HepG2 (cell line): ENCODE data around the gene TMC4. TPM values are rescaled to one million over a fixed set of nuclear protein-coding genes. Genes with fewer than 3 reads are reported as not detected.

Source experiments
- AFF4 ChIP-seq: sonication (generic); formaldehyde crosslinking; IDR thresholded peaks from 2 replicates; pipeline ENCODE4 v1.4.0; 2020; ENCODE audit warnings: missing genetic modification reagents
- HNF1A ChIP-seq, 2 experiments: sonication (generic) in 1 of 2; formaldehyde crosslinking in 1 of 2; IDR thresholded peaks; 2 replicates each; pipeline versions ENCODE4 v1.4.0 to v1.6.1; 2016 to 2020; ENCODE audit warnings: borderline replicate concordance in 1 of 2, low read depth in 1 of 2, mild to moderate bottlenecking in 1 of 2, missing genetic modification reagents in 1 of 2
- THRA ChIP-seq: sonication (generic); formaldehyde crosslinking; IDR thresholded peaks from 2 replicates; pipeline ENCODE4 v1.4.0; 2020; ENCODE audit warnings: missing genetic modification reagents, borderline replicate concordance
- ZBTB40 ChIP-seq, 2 experiments: fragments of 450-650 bp in 1 of 2; sonication (generic) in 1 of 2; formaldehyde crosslinking in 1 of 2; IDR thresholded peaks; 2 replicates each; pipeline versions ENCODE4 v1.6.1 to v1.8.0; 2016 to 2022; ENCODE audit warnings: antibody characterized with exemption in 1 of 2, mild to moderate bottlenecking in 1 of 2, missing genetic modification reagents in 1 of 2
- ZFP62 ChIP-seq: sonication (generic); formaldehyde crosslinking; IDR thresholded peaks from 2 replicates; pipeline ENCODE4 v1.4.0; 2020; ENCODE audit warnings: missing genetic modification reagents
- ZNF7 ChIP-seq: IDR thresholded peaks from 2 replicates; pipeline ENCODE4 v1.6.1; 2016; ENCODE audit warnings: missing biosample characterization, missing genetic modification reagents
- polyA plus RNA-seq, 8 experiments: library from polyadenylated mRNA; depleted of rRNA in 3 of 8; stranded (reverse) in 7 of 8; unstranded in 1 of 8; fragments of >200 nt; fragmentation: Illumina TruSeq in 4 of 8; extraction: Trizol in 4 of 8; gene quantifications; 2 replicates each; pipeline versions ENCODE4 v1.2.1 to v1.2.3, GENCODE V29; 2011 to 2016; ENCODE audit warnings: low read depth in 4 of 8, missing spikeins in 1 of 8, mixed read lengths in 1 of 8; ENCODE audit not compliant: insufficient read depth in 1 of 8
- total RNA-seq, 5 experiments: library from RNA; depleted of rRNA; stranded (reverse); fragments of >200 nt; fragmentation: Illumina TruSeq; extraction: Trizol; gene quantifications; 2 replicates each; pipeline ENCODE4 v1.2.3, GENCODE V29; 2016; ENCODE audit warnings: low read depth in 1 of 5
- TF ChIP-seq, protein P1 (sequence below): IDR thresholded peaks from 2 replicates; pipeline ENCODE4 v1.6.1; 2016; ENCODE audit warnings: missing genetic modification reagents, missing compliant biosample characterization

Gene TMC4
- total and polyA plus RNA-seq, 2 of the 13 experiments (the other 11 are each of a cell fraction or from before 2014, with no cell fraction given): 0.13 to 0.24 TPM

DNA sequence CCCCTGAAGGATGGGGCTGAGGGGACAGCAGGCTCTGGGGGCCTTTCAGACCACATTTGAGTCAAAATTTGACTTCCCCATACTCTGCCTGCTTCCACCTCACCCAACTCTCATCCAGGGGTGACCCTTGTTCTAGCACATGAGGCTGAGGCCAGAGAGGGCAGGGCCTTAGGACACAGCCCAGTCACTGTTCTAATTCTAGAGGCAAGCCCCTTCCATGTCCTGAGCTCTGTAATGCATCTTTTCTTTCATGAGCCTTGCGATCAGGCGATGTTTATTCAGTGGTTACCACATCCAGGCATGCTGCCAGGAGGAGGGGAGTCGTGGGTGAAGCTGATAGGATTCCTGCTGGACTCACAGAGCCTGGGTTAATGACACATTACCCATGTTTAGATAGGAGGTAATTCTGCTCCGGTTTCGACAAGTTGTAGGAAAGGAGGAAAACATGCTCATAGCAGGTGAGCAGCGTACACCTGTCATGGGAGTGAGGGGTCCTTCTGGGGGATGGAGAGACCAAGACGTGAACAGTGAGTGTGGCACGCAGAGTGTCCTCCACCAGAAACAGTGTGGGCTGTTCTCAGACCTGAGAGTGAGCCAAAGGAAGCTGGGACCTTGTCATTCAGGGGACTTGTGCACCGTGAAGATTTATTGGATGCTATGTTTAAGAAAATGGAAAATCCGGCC lies 37.0 kb upstream of the TMC4 start (continued):
- TF ChIP-seq HNF1A (IDR thresholded peaks at IDR 0.05; ENCODE audit: low read depth): peak; percentile 70; the same call in 1 of the 2 replicates
- peak; percentile 83; the same call in 1 of the 2 replicates for TF ChIP-seq HNF1A (CRISPR knock-in tag; IDR thresholded peaks at IDR 0.05; ENCODE audit: borderline replicate concordance)
- no peak for TF ChIP-seq AFF4
- TF ChIP-seq, protein P1, sequence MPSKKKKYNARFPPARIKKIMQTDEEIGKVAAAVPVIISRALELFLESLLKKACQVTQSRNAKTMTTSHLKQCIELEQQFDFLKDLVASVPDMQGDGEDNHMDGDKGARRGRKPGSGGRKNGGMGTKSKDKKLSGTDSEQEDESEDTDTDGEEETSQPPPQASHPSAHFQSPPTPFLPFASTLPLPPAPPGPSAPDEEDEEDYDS (CRISPR knock-in tag): peak; percentile 50; the same call in 1 of the 2 replicates
- no peak for TF ChIP-seq ZBTB40 (IDR thresholded peaks at IDR 0.05)
- TF ChIP-seq ZBTB40 (CRISPR knock-in tag; IDR thresholded peaks at IDR 0.05): no peak
- TF ChIP-seq THRA (CRISPR knock-in tag): peak; percentile 64; the same call in 1 of the 2 replicates
- no peak for TF ChIP-seq ZFP62 (CRISPR knock-in tag)
- TF ChIP-seq ZNF7 (CRISPR knock-in tag): no peak
